ENCODE measurements around the gene ACSL1. TPM values are rescaled to one million over a fixed set of nuclear protein-coding genes. Genes with fewer than 3 reads are reported as not detected.

Gene ACSL1
- polyA plus RNA-seq, 1 donor (not counting 4 experiments of a cell fraction or from before 2014, with no cell fraction given), result 60.6 TPM

DNA sequence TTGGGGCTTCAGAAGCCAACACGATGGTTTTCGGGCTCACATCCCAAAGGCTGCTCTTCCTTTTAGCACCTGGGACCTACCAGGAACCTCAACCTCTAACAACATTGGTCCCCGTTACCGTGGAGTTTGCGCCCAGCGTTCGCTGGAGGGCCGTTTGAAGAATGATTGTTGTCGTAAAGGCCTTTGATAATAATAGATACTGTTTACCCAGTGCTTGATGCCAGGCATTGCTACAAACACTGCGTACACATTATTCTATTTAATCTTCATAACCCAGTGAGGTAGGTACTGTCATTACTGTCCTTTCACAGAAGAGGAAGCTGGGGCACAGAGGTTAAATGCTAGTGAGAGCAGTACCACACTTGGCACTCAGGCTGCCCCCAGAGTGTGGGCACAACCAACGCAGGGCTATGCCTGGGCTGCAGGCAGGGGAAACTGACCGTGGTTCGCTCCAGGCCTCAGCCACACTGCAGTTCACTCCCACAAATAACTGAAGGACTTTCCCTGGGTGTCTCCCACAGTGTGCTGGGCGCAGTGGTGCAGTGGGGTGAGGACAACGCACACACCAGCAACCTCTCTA, 1.0 kb upstream of the ACSL1 start:
- peak overlapping the region; percentile 63 for H3K9ac ChIP-seq (ENCODE audit: control insufficient read depth, extremely low read depth, insufficient read depth, low read length)
- dilution Hi-C loops (cut with MboI; ENCODE audit: extremely low pct_ligation_motif_present, low sequenced_read_pairs), result no loop called here

DNA sequence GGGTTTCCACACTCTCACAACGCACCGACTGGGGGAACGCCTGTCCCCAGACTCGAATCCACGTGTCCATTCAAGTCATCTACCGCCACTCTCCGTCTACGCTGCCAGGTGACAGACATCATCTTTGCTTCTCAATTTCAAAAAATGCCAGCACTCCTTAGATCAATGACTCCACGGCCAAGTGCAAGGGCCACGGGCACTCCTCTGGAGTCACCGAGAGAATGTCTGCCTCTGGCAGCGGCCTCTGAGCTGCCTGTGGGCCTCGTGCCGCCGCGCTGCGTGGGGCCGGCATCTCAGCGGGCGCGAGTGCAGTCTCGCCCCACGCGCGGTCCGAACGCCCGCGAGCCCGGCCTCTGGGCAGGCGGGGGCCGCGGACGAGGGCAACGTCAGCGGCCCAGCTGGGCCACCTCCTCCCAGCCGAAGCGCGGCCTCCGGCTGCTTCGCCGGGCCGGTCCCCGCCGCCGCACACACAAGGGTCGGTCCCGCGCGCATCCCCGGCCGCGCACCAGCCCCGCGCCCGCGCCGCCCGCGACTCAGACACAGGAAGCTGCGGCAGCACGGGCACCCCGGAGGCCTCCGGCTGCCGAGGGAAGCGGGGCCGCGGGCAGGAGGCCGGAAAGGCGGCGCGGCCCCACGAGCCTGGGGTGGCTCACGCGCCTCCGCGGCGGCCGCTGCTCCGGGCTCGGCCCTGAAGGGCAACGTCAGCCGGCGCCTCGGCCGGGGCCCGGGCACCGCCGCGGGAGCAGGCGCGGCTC, 450 bp downstream of the ACSL1 start:
- Histone ChIP-seq H3K36me3 (ENCODE audit: control insufficient read depth in 2 of 2, extremely low read depth in 1 of 2, insufficient read depth in 2 of 2, low read length in 2 of 2) (no peaks in the 10 kb centered on the region), H3K4me2 (ENCODE audit: control insufficient read depth, extremely low read depth, insufficient read depth, low read depth, low read length) (peak overlapping the region; percentile 99), H4K20me1 (ENCODE audit: control insufficient read depth, extremely low read depth, insufficient read depth, low read length) (no peaks in the 10 kb centered on the region), H3K4me3 (ENCODE audit: control insufficient read depth in 2 of 3, extremely low read depth in 1 of 3, insufficient read depth in 2 of 3, low read depth in 1 of 3, low read length in 3 of 3) (peak overlapping the region; percentile 44 to 67 (median 57)), H2AFZ (ENCODE audit: control insufficient read depth, low read length) (peak overlapping the region; percentile 81), H3K27me3 (ENCODE audit: control insufficient read depth, extremely low read depth, insufficient read depth, low read length) (peaks cover 3% of the 10 kb centered on the region), H3K4me1 (ENCODE audit: control insufficient read depth, extremely low read depth, insufficient read depth, low read length) (peaks cover 10% of the 10 kb centered on the region), H3K9ac (ENCODE audit: control insufficient read depth, extremely low read depth, insufficient read depth, low read length) (peak overlapping the region; percentile 74), H3K9me3 (ENCODE audit: control insufficient read depth, low read depth, low read length) (no peaks in the 10 kb centered on the region), H3K27ac (ENCODE audit: control insufficient read depth, insufficient read depth, low read length) (peak overlapping the region; percentile 71), H3K79me2 (ENCODE audit: control insufficient read depth, insufficient read depth, low read length) (peaks cover 16% of the 10 kb centered on the region), H3K9me1 (ENCODE audit: control insufficient read depth, extremely low read depth, insufficient read depth, low read length) (no peaks in the 10 kb centered on the region)
- FAIRE-seq (no peak), DNase-seq (ENCODE audit: low read depth, low spot score) (no peak)
- no peak for TF ChIP-seq EZH2 (IDR thresholded peaks at IDR 0.05; ENCODE audit: low read length)
- TF ChIP-seq, protein P1, sequence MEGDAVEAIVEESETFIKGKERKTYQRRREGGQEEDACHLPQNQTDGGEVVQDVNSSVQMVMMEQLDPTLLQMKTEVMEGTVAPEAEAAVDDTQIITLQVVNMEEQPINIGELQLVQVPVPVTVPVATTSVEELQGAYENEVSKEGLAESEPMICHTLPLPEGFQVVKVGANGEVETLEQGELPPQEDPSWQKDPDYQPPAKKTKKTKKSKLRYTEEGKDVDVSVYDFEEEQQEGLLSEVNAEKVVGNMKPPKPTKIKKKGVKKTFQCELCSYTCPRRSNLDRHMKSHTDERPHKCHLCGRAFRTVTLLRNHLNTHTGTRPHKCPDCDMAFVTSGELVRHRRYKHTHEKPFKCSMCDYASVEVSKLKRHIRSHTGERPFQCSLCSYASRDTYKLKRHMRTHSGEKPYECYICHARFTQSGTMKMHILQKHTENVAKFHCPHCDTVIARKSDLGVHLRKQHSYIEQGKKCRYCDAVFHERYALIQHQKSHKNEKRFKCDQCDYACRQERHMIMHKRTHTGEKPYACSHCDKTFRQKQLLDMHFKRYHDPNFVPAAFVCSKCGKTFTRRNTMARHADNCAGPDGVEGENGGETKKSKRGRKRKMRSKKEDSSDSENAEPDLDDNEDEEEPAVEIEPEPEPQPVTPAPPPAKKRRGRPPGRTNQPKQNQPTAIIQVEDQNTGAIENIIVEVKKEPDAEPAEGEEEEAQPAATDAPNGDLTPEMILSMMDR (optimal IDR thresholded peaks at IDR 0.05 in 1 of 3, IDR thresholded peaks at IDR 0.05 in 1 of 3, conservative IDR thresholded peaks at IDR 0.05 in 1 of 3; ENCODE audit: extremely low read depth in 1 of 3, insufficient read depth in 2 of 3, low read length in 3 of 3), result no peak
- dilution Hi-C loops (cut with MboI; ENCODE audit: extremely low pct_ligation_motif_present, low sequenced_read_pairs), result no loop called here

More for the DNA sequence above, 1.0 kb upstream of the ACSL1 start:
- Histone ChIP-seq H4K20me1 (ENCODE audit: control insufficient read depth, extremely low read depth, insufficient read depth, low read length) (no peaks in the 10 kb centered on the region), H3K27ac (ENCODE audit: control insufficient read depth, insufficient read depth, low read length) (no peak overlapping the region), H3K4me3 (ENCODE audit: control insufficient read depth in 2 of 3, extremely low read depth in 1 of 3, insufficient read depth in 2 of 3, low read depth in 1 of 3, low read length in 3 of 3) (peak overlapping the region; percentile 49 to 71 (median 68)), H3K9me1 (ENCODE audit: control insufficient read depth, extremely low read depth, insufficient read depth, low read length) (no peaks in the 10 kb centered on the region), H3K9me3 (ENCODE audit: control insufficient read depth, low read depth, low read length) (no peaks in the 10 kb centered on the region), H2AFZ (ENCODE audit: control insufficient read depth, low read length) (peak overlapping the region; percentile 84), H3K79me2 (ENCODE audit: control insufficient read depth, insufficient read depth, low read length) (peaks cover 13% of the 10 kb centered on the region), H3K27me3 (ENCODE audit: control insufficient read depth, extremely low read depth, insufficient read depth, low read length) (peaks cover 3% of the 10 kb centered on the region), H3K4me2 (ENCODE audit: control insufficient read depth, extremely low read depth, insufficient read depth, low read depth, low read length) (peak overlapping the region; percentile 87), H3K4me1 (ENCODE audit: control insufficient read depth, extremely low read depth, insufficient read depth, low read length) (peaks cover 10% of the 10 kb centered on the region), H3K36me3 (ENCODE audit: control insufficient read depth in 2 of 2, extremely low read depth in 1 of 2, insufficient read depth in 2 of 2, low read length in 2 of 2) (no peaks in the 10 kb centered on the region)
- DNase-seq (ENCODE audit: low read depth, low spot score), result no peak
- no peak for FAIRE-seq
- no peak for TF ChIP-seq EZH2 (IDR thresholded peaks at IDR 0.05; ENCODE audit: low read length)
- TF ChIP-seq, protein P1 (optimal IDR thresholded peaks at IDR 0.05 in 1 of 3, IDR thresholded peaks at IDR 0.05 in 1 of 3, conservative IDR thresholded peaks at IDR 0.05 in 1 of 3; ENCODE audit: extremely low read depth in 1 of 3, insufficient read depth in 2 of 3, low read length in 3 of 3), result no peak

Data from keratinocyte (primary cell).